Endothelial cell of umbilical vein (primary cell): Measurements from ENCODE around the gene CADPS.

Source experiments
- CTCF ChIP-seq, 2 donors: IDR thresholded peaks; 1 replicate in 1 of 2; 2 replicates in 1 of 2; pipeline ENCODE4 v1.5.1; 2011; ENCODE audit warnings: low read length in 2 of 2, mild to moderate bottlenecking in 2 of 2, moderate library complexity in 2 of 2, control low read depth in 1 of 2, inconsistent platforms in 1 of 2, low read depth in 1 of 2; ENCODE audit not compliant: insufficient read depth in 1 of 2; ENCODE audit errors: extremely low read depth in 1 of 2
- EZH2 ChIP-seq: IDR thresholded peaks from 2 replicates; pipeline ENCODE4 v1.6.1; 2012; ENCODE audit warnings: borderline replicate concordance, low read depth, mild to moderate bottlenecking, moderate library complexity, low read length, inconsistent platforms; ENCODE audit not compliant: severe bottlenecking
- MYC ChIP-seq: IDR thresholded peaks from one replicate; pipeline ENCODE4 v1.6.1; 2011; ENCODE audit warnings: mild to moderate bottlenecking, low read depth, low read length
- POLR2A ChIP-seq: IDR thresholded peaks from 2 replicates; pipeline ENCODE4 v1.6.1; 2012; ENCODE audit warnings: low read depth, mild to moderate bottlenecking, control low read depth, low read length
- POLR2AphosphoS5 ChIP-seq: IDR thresholded peaks from 2 replicates; pipeline ENCODE4 v1.6.1; 2012; ENCODE audit warnings: low read depth, mild to moderate bottlenecking, control low read depth, low read length, moderate library complexity; ENCODE audit not compliant: insufficient read depth

GRCh38 chr3:62675492-62675891, 199.7 kb downstream of the CADPS start:
- TF ChIP-seq MYC: no peak
- no peak for TF ChIP-seq EZH2
- no peak for TF ChIP-seq POLR2AphosphoS5
- no peak for TF ChIP-seq CTCF (IDR thresholded peaks at IDR 0.05; ENCODE audit: extremely low read depth in 1 of 2, insufficient read depth in 1 of 2, low read depth in 1 of 2, low read length in 2 of 2)
- no peak for TF ChIP-seq POLR2A
